K562 treated with DMSO at 1 percent for 12 hours (cell line): ENCODE results near the gene AURKA. TPM values are rescaled to one million over a fixed set of nuclear protein-coding genes. Genes with fewer than 3 reads are reported as not detected.

Source experiments
- total RNA-seq: library from RNA; unstranded; fragments of 300-600 nt; gene quantifications from 2 replicates; pipeline ENCODE4 v1.2.3, GENCODE V29; 2022; ENCODE audit not compliant: insufficient read depth

The AURKA gene
- total RNA-seq, result 55.1 and 95.2 TPM in 2 replicates

GRCh38 chr20:56392132-56392880 lies at the start of gene AURKA, which contains the start of gene CSTF1:
AURKA (minus strand) TSS chr20:56392215; CDS start chr20:56388197, 4,018 bp downstream.
CSTF1 (plus strand) TSS chr20:56392645; CDS start chr20:56395553, 2,908 bp downstream.

GRCh38 chr20:56411759-56412472 lies 19.9 kb upstream of the AURKA start, which contains the start of gene CASS4:
CASS4 (plus strand) TSS chr20:56412260; CDS start chr20:56412459, 199 bp downstream.

GRCh38 chr20:56358600-56359211 lies 33.3 kb downstream of the AURKA start, which contains the start of gene FAM210B:
FAM210B (plus strand) TSS chr20:56358974; CDS start chr20:56359006, 32 bp downstream.

Other genes starting within 250 kb of the AURKA start
- not detected in 2 replicates for gene MC3R, start 143.5 kb downstream of the AURKA start, total RNA-seq
- 28.0 and 59.5 TPM in 2 replicates for gene FAM210B, start 33.2 kb downstream of the AURKA start, total RNA-seq
- gene CSTF1, start 430 bp upstream of the AURKA start, total RNA-seq, result 16.9 and 31.8 TPM in 2 replicates
- 6.3 and 19.1 TPM in 2 replicates for gene CASS4, start 20.0 kb upstream of the AURKA start, total RNA-seq
- 57.0 and 67.5 TPM in 2 replicates for gene RTF2, start 76.4 kb upstream of the AURKA start, total RNA-seq
- 1.3 TPM in 1 of 2 replicates, not detected in the other for gene FAM209A, start 132.5 kb upstream of the AURKA start, total RNA-seq
- not detected in 2 replicates for gene FAM209B, start 141.0 kb upstream of the AURKA start, total RNA-seq
- not detected in 2 replicates for gene TFAP2C, start 237.1 kb upstream of the AURKA start, total RNA-seq